Upper lobe of left lung (tissue), 4 donors: ENCODE results near the gene PKDCC.

Source experiments
- POLR2AphosphoS5 ChIP-seq, 2 donors: sonication (generic); formaldehyde crosslinking; IDR thresholded peaks; one replicate each; pipeline ENCODE4 v1.5.1; 2017; ENCODE audit warnings: antibody characterized with exemption in 2 of 2
- TF ChIP-seq, protein P1 (sequence below), 6 experiments: fragments of 450-650 bp in 4 of 6; fragments of 200-600 bp in 2 of 6; sonication (generic) in 2 of 6; IDR thresholded peaks; one replicate each; pipeline ENCODE4 v1.5.1; 2016 to 2019; ENCODE audit warnings: antibody characterized with exemption in 6 of 6

DNA sequence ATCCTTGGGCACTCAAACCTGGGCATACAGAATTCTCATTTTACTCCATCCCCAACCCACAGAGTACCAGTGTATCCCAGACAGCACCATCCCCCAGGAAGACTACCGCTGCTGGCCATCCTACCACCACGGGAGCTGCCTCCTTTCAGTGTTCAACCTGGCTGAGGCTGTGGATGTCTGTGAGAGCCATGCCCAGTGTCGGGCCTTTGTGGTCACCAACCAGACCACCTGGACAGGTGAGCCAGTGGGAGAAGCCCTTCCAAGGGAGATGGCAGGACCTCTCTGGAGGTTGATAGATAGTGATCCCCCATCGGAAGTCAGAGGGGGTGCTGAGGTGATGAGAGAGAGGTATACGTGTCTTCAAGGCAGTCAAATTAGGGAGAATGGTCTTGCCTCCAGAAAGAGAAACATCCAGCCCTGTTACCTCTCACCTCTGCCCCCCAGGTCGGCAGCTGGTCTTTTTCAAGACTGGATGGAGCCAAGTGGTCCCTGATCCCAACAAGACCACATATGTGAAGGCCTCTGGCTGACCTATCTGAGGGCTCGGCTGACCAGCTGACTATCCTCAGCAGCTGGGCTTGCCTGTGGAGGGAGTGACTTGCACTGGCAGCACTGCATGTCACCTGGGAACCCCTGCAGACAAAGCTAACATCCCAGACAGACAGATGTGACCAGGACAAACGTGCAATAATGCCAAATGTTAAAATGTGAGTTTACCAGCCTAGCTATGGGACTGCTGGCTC lies 9.5 kb downstream of the PKDCC start:
- TF ChIP-seq, protein P1, sequence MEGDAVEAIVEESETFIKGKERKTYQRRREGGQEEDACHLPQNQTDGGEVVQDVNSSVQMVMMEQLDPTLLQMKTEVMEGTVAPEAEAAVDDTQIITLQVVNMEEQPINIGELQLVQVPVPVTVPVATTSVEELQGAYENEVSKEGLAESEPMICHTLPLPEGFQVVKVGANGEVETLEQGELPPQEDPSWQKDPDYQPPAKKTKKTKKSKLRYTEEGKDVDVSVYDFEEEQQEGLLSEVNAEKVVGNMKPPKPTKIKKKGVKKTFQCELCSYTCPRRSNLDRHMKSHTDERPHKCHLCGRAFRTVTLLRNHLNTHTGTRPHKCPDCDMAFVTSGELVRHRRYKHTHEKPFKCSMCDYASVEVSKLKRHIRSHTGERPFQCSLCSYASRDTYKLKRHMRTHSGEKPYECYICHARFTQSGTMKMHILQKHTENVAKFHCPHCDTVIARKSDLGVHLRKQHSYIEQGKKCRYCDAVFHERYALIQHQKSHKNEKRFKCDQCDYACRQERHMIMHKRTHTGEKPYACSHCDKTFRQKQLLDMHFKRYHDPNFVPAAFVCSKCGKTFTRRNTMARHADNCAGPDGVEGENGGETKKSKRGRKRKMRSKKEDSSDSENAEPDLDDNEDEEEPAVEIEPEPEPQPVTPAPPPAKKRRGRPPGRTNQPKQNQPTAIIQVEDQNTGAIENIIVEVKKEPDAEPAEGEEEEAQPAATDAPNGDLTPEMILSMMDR (IDR thresholded peaks at IDR 0.05): no peak
- no peak for TF ChIP-seq POLR2AphosphoS5 (IDR thresholded peaks at IDR 0.05)
